HFFc6 (cell line): ENCODE results near the gene RNF26. TPM values are rescaled to one million over a fixed set of nuclear protein-coding genes. Genes with fewer than 3 reads are reported as not detected.
A peak's percentile ranks its signal among the peaks of the same experiment; 100 is the strongest.

Experiments
- DNase-seq: peaks from one replicate; pipeline ENCODE4 v3.0.0-alpha.2; 2018
- H3K27ac Mint-ChIP-seq: 2 replicates; pipeline ENCODE4 v1.8.0; 2020; ENCODE audit warnings: mild to moderate bottlenecking, mixed read lengths
- H3K27me3 Mint-ChIP-seq: 2 replicates; pipeline ENCODE4 v1.8.0; 2021; ENCODE audit warnings: mild to moderate bottlenecking, moderate library complexity, mixed read lengths; ENCODE audit not compliant: insufficient read depth
- H3K36me3 Mint-ChIP-seq: 2 replicates; pipeline ENCODE4 v1.8.0; 2021; ENCODE audit warnings: low read depth, mixed read lengths
- H3K4me1 Mint-ChIP-seq: 2 replicates; pipeline ENCODE4 v1.8.0; 2020; ENCODE audit warnings: low read depth, mixed read lengths
- H3K4me3 Mint-ChIP-seq: 2 replicates; pipeline ENCODE4 v1.8.0; 2020; ENCODE audit warnings: mild to moderate bottlenecking, moderate library complexity, mixed read lengths
- H3K9me3 Mint-ChIP-seq: 2 replicates; pipeline ENCODE4 v1.8.0; 2020; ENCODE audit warnings: mild to moderate bottlenecking, mixed read lengths
- total RNA-seq, 6 experiments: library from RNA; stranded (reverse); fragmentation: NEBNext Ultra II Directional; extraction: Animal tissue kit (Norgen Biotek cat#: 25700); gene quantifications; 2 replicates in 1 of 6; 3 replicates in 5 of 6; pipeline ENCODE4 v1.2.3, GENCODE V29; 2021
- TF ChIP-seq, protein P1 (sequence below): fragments of 200-600 bp; sonication (generic); IDR thresholded peaks from 2 replicates; pipeline ENCODE4 v1.5.0; 2021; ENCODE audit warnings: antibody characterized with exemption, mild to moderate bottlenecking

The RNF26 gene
- total RNA-seq, 6 experiments from 2014 or later, result 48.6 to 63.5 (median 52.7) TPM

DNA sequence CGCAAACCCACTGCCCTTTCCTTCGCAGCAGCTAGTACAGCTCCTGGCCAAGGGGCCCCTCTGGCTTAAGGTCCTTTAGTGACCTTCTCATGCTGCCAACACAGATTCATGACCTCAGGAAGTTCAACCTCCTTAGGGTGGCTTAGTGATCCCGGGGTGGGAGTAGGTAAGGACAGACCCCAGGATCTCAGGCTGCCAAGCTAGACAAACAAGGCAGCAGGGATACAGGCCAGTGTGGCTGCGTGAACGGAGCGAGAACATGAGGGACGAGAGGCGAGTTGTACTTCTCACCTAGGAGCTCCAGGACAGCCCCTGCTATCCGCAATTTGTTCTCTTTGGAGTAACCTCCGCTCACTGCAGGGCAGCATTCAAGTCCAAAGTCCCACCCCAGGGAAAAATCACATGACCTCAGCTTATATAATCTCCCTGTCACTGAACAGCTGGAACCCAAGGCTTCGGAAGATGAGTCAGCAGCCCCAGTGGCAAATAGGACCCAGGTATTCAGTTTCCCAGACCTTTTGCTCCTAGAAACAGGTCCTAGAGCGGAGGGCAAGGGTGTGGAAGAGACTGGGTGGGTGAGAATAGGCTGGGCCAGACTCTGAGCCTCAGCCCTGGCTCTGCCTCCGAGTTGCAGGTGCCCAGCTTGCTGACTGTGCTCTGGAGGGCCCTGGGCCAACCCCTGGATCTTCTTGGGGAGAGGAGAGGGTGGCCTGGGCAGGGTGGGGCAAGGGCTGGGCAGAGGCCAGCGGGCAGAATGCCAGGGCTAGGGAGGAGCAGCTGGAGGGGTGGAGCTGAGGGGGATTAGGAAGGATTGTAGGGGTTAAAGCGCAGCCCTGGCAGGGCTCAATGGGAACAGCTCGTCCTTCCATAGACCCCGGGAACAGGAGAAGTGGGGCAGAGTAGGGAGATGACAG, 34.1 kb downstream of the RNF26 start:
- H3K4me3 Mint-ChIP-seq, result no peak overlapping the region
- TF ChIP-seq, protein P1, sequence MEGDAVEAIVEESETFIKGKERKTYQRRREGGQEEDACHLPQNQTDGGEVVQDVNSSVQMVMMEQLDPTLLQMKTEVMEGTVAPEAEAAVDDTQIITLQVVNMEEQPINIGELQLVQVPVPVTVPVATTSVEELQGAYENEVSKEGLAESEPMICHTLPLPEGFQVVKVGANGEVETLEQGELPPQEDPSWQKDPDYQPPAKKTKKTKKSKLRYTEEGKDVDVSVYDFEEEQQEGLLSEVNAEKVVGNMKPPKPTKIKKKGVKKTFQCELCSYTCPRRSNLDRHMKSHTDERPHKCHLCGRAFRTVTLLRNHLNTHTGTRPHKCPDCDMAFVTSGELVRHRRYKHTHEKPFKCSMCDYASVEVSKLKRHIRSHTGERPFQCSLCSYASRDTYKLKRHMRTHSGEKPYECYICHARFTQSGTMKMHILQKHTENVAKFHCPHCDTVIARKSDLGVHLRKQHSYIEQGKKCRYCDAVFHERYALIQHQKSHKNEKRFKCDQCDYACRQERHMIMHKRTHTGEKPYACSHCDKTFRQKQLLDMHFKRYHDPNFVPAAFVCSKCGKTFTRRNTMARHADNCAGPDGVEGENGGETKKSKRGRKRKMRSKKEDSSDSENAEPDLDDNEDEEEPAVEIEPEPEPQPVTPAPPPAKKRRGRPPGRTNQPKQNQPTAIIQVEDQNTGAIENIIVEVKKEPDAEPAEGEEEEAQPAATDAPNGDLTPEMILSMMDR, result no peak

DNA sequence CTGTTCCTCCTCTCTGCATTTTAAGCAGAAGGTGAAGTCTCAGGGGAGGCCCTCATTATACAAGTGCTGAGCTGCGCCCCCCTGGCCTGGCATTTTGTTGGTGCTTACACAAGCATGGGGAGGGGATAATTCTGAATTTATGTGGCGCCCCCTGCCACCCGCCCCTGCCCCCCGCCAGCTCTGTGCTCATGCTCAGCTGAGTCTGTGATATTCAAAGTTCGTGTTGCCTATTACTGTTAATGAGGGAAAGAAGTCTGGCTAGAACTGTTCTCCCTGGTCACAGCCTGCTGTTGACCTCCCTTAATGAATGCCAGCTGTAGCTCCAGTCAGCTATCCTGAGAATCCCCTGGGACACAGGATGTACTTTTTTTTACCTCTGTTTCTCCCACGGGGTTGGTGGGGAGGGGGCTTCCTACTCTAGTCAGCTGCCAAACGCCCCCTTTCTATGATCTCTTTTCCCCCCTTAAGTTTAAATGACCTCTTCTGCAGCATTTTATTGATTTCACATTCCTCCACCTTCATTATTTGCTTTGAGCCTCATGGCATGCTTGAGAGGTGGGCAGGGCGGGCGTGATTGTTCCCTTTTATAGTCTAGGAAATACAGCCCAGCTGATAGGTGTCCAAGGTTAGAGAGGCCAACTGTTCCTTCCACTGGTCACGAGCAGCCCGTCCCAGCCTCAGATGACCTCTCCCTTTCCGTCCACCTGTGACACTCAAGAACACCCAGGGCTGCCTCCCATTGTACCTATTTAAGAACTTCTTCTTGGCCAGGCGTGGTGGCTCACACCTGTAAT, 35.0 kb downstream of the RNF26 start:
- Mint-ChIP-seq H3K36me3 (no peaks in the 10 kb centered on the region; the same call in 1 of the 2 replicates), H3K9me3 (no peaks in the 10 kb centered on the region), H3K4me1 (peaks cover 27% of the 10 kb centered on the region), H3K27ac (no peak overlapping the region), H3K4me3 (no peak overlapping the region), H3K27me3 (peaks cover 4% of the 10 kb centered on the region)
- TF ChIP-seq, protein P1, result no peak; the same call in 1 of the 2 replicates
- DNase-seq, result no peak

More for the DNA sequence above, 34.1 kb downstream of the RNF26 start:
- no peaks in the 10 kb centered on the region for H3K9me3 Mint-ChIP-seq
- H3K27me3 Mint-ChIP-seq, result peaks cover 4% of the 10 kb centered on the region
- H3K27ac Mint-ChIP-seq, result no peak overlapping the region
- peaks cover 24% of the 10 kb centered on the region for H3K4me1 Mint-ChIP-seq
- no peak for DNase-seq
- no peaks in the 10 kb centered on the region; the same call in 1 of the 2 replicates for H3K36me3 Mint-ChIP-seq

DNA sequence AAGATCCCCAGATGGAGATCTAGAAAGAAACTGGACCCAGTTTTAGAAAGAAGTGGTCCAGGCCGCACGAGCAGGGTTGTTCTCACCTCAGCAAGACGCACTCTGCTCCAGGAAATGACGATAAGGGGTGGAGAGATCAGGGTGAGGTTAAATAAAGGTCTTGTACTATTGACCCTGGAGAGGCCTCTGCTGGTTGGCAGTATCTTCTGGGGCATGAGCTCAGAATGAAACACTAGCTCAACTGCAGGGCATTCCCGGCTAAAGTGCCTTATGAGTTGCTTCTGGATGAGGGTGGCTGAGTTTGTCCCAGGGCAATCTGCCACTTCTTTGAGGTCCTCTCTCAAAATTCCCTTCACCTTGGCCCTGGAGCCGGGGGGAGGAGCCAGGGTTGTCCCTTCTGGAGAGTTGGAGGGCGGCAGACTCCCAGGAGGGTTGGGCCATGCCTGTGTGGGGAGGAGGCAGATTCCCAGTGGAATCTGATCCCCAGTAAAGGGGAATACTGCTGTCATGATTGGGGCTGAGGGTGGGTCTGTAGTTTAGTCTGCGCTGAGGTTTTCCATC, 36.2 kb downstream of the RNF26 start:
- no peaks in the 10 kb centered on the region for H3K9me3 Mint-ChIP-seq
- H3K27ac Mint-ChIP-seq, result no peak overlapping the region
- H3K36me3 Mint-ChIP-seq, result no peaks in the 10 kb centered on the region
- H3K4me3 Mint-ChIP-seq, result no peak overlapping the region
- no peak for DNase-seq
- H3K27me3 Mint-ChIP-seq, result peaks cover 3% of the 10 kb centered on the region
- TF ChIP-seq, protein P1, result no peak
- H3K4me1 Mint-ChIP-seq, result peaks cover 28% of the 10 kb centered on the region

DNA sequence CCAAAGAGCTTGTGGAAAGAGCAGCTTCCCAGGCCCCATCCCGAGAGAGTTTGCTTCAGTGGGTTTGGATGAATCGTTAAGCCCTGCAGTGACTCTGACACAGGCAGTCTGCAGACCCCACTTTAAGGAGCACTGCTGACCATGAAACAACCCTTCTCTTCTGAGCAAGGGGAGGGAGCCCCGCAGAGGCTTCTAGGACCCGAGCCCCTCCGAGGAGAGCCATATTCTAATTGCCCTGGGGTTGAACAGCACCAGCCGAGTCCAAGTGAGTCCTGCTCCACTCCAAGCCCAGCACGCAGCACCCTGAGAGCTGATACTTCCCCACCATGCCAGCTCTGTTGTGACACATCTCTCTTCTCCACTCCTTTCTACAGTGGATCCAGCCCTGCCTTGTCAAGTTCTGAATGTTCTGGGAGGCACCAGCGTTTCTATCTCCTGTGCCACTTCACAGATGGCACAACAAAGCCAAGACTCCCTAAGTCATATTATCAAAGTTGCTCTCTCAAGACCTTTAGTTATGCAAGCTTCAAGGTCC, 36.8 kb downstream of the RNF26 start:
- peaks cover 3% of the 10 kb centered on the region for H3K27me3 Mint-ChIP-seq
- TF ChIP-seq, protein P1, result no peak
- H3K9me3 Mint-ChIP-seq, result no peaks in the 10 kb centered on the region
- no peaks in the 10 kb centered on the region for H3K36me3 Mint-ChIP-seq
- H3K27ac Mint-ChIP-seq, result no peak overlapping the region
- no peak overlapping the region for H3K4me3 Mint-ChIP-seq
- no peak for DNase-seq
- H3K4me1 Mint-ChIP-seq, result peaks cover 34% of the 10 kb centered on the region

DNA sequence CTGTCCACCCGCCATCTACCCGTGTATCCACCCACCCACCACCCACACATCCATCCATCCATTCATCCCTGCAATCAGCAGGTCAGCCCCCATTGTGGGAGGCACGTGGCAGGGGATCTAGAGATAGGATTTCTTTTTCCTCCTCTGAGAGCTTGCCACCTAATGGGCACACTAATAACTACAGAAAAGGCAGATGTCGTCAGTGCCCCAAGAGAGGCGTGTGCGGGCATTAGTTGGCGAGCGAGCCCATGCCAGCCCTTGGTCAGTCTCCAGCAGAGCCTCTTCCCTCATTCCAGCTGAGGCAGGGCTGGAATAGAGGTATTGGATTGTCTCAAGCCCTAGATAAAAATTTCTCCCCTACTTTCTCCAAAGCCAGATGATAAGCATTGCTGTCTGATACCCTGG, 37.5 kb downstream of the RNF26 start:
- Mint-ChIP-seq H3K4me3 (no peak overlapping the region), H3K9me3 (no peaks in the 10 kb centered on the region), H3K27ac (no peak overlapping the region), H3K27me3 (peaks cover 1% of the 10 kb centered on the region), H3K36me3 (no peaks in the 10 kb centered on the region), H3K4me1 (peaks cover 40% of the 10 kb centered on the region)
- TF ChIP-seq, protein P1, result peak; percentile 43
- DNase-seq, result no peak
